Measurements from ENCODE around the gene HOXC6.

HOXC6 gene

GRCh38 chr12:54003625-54004024 lies 24.6 kb upstream of the HOXC6 start:
- no peak for TF ChIP-seq GATA3 (IDR thresholded peaks at IDR 0.05; ENCODE audit: low read depth, low read length)
- no peak for TF ChIP-seq GATA2 (IDR thresholded peaks at IDR 0.05; ENCODE audit: low read depth, low read length)

- TF ChIP-seq GATA3 (IDR thresholded peaks at IDR 0.05; ENCODE audit: low read depth, low read length) (no peak), GATA2 (IDR thresholded peaks at IDR 0.05; ENCODE audit: low read depth, low read length) (no peak)
These were observed 24.0 kb upstream of the HOXC6 start for GRCh38 chr12:54004063-54004840.

- no peak for TF ChIP-seq GATA3 (IDR thresholded peaks at IDR 0.05; ENCODE audit: low read depth, low read length)
- TF ChIP-seq GATA2 (IDR thresholded peaks at IDR 0.05; ENCODE audit: low read depth, low read length), result no peak
These were observed 23.3 kb upstream of the HOXC6 start for GRCh38 chr12:54004841-54005530.

- no peak for TF ChIP-seq GATA2 (IDR thresholded peaks at IDR 0.05; ENCODE audit: low read depth, low read length)
- no peak for TF ChIP-seq GATA3 (IDR thresholded peaks at IDR 0.05; ENCODE audit: low read depth, low read length)
These were observed 22.7 kb upstream of the HOXC6 start for GRCh38 chr12:54005531-54005852.

DNA sequence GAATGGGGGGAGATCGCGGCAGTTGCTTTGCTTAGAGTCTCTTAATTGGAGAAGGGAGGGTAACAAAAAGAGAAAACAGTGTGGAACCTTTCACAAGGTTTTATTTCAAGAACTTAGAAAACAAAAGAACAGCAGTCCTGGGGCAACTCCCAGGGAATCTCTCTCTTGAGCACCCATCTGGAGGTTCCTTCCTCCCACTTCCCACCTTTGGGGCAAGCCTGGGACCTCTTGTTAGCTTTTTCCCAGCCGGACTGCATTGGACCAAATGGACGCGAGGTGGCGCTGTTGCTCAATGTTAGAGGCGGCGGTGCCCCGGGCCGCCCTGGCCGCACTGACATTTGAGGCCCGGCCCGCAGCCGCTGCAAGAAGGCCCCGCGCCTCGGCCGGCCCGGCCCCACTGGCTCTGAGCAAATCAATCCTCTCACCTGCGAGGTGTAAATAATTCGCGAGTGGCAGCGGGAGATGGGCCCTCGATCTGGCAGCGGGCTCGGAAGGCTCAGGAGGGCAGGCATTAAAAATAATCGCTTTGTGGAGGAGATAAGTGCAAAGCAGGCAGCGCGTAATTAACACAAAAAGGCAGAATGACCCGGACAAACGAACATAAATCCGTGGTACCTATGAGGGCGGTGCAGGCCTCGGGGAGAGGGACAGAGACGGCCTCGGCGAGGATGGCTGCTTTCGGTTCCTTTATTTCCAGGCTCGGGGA lies 22.2 kb upstream of the HOXC6 start:
- TF ChIP-seq GATA2 (IDR thresholded peaks at IDR 0.05; ENCODE audit: low read depth, low read length) (no peak), GATA3 (IDR thresholded peaks at IDR 0.05; ENCODE audit: low read depth, low read length) (no peak)

- TF ChIP-seq GATA2 (IDR thresholded peaks at IDR 0.05; ENCODE audit: low read depth, low read length), result no peak
- TF ChIP-seq GATA3 (IDR thresholded peaks at IDR 0.05; ENCODE audit: low read depth, low read length), result no peak
These were observed 21.6 kb upstream of the HOXC6 start for GRCh38 chr12:54006559-54007220.

DNA sequence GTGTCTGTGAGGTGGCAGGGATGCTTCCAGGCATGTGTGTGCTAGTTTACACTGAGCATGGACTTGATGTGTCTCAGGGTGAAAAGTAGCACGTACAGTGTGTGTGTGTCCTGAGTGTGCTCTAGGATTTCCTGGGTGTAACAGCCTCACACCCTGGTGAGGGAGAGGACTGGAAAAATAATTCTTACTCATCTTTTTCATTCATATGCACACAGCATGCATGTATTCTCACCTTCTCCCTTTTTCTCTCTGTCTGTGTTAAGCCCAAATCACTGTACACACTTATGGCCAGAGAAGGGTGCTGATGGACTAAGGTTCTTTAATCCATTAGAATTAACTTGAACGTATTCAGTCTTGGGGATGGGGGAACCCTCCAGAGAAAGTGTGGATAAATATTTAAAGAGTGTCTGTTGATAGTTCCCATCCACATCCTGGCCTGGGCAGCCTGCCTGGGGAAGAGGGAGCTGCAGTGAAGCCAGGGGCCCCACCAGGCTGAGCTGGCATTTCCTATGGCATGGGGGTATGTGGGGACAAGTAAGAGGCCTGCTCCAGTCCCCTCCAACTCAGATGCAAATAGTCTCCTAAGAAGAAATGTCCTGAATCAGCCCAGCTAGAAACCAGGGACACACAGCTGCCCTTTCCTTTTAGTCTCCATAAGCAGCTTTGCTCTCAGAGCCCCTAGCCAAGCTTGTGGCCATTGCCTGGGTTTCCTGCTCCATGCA lies 20.5 kb upstream of the HOXC6 start:
- no peak for TF ChIP-seq GATA3 (IDR thresholded peaks at IDR 0.05; ENCODE audit: low read depth, low read length)

GRCh38 chr12:54008260-54008552 lies 20.0 kb upstream of the HOXC6 start:
- TF ChIP-seq GATA3 (IDR thresholded peaks at IDR 0.05; ENCODE audit: low read depth, low read length), result no peak
- TF ChIP-seq GATA2 (IDR thresholded peaks at IDR 0.05; ENCODE audit: low read depth, low read length), result no peak

DNA sequence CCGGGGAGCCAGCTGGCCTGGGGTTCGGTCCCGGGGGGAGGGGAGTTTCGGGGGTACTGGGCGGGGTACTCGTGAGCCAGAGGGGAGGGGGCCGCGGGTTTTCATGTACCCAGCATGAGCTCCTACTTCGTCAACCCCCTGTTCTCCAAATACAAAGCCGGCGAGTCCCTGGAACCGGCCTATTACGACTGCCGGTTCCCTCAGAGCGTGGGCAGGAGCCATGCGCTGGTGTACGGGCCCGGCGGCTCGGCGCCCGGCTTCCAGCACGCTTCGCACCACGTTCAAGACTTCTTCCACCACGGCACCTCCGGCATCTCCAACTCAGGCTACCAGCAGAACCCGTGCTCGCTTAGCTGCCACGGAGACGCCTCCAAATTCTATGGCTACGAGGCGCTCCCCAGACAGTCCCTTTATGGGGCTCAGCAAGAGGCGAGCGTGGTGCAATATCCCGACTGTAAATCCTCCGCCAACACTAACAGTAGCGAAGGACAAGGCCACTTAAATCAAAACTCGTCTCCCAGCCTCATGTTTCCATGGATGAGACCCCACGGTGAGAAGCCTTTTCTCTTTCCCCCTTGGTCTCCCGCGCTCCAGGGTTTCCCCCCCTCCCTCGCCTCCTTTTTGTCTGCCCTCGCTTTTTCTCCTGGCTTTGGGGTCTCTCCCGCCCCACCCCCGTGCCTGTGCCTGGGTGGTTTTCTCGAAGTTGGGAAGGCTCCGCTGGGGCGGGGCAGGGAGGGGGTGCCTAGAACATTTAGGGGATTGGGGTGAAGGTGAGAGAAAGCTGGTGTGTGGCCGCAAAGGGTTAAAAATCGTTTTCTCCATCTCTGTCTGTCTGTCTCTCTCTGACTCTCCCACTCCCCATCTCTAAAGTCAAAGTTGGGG lies 18.8 kb upstream of the HOXC6 start:
- no peak for TF ChIP-seq GATA3 (IDR thresholded peaks at IDR 0.05; ENCODE audit: low read depth, low read length)
- no peak for TF ChIP-seq GATA2 (IDR thresholded peaks at IDR 0.05; ENCODE audit: low read depth, low read length)

GRCh38 chr12:54010053-54010971 lies 17.9 kb upstream of the HOXC6 start:
- TF ChIP-seq GATA3 (IDR thresholded peaks at IDR 0.05; ENCODE audit: low read depth, low read length) (no peak), GATA2 (IDR thresholded peaks at IDR 0.05; ENCODE audit: low read depth, low read length) (no peak)

DNA sequence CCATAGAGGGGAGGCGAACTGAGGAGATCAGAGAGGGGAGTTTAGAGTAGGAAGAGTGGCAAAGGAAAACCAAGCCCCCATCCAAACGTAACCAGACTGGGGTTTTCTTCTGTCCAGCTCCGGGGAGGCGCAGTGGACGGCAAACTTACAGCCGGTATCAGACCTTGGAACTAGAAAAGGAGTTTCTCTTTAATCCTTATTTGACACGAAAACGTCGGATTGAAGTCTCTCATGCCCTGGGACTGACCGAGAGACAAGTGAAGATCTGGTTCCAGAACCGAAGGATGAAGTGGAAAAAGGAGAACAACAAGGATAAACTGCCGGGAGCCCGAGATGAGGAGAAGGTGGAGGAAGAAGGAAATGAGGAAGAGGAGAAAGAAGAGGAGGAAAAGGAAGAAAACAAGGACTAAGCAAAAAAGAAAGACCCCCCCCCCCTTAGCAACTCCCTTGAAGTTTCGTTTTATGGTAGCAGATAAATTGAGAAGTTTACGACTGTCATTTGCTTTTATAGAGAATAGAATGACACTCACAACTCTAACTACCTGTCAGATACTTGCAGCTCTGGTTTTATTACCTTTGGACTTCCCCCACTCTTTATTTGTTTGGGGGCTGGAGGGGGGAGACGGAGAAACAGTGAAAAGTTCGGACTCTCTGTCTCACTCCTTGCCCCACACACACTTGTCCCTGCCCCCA lies 17.1 kb upstream of the HOXC6 start:
- TF ChIP-seq GATA2 (IDR thresholded peaks at IDR 0.05; ENCODE audit: low read depth, low read length), result no peak
- TF ChIP-seq GATA3 (IDR thresholded peaks at IDR 0.05; ENCODE audit: low read depth, low read length), result no peak
